SKM-1 treated with dmso at 0.1 percent for 144 hours (cell line): ENCODE measurements around the gene PARD3.
"Not testable (repeated sequence)": the region's sequence is repeated elsewhere in the genome, so short reads cannot be mapped to it uniquely, and the experiment has no call there.

ENCODE experiments used
- DNase-seq: peaks from one replicate; lab custom pipeline; 2025; ENCODE audit not compliant: unreplicated experiment; lab: John Stamatoyannopoulos, UW

The PARD3 gene

DNA sequence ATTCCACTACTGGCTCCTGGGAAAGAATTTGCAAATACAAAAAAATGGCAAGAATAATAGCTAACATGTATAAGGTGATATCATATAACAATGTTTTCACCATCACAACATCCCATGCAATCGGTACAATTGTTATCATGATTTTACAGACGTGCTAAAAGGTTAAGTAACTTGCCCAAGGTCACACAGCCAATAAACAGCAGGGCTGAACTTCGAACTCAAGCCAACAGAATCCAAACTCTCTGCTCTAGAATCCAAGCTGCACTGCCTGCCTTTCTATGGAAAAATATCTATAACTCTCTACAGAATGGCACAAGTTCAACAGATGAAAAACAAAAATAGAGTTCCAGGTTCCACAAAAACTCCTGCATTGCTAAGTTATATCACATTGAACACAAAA, 160.9 kb downstream of the PARD3 start:
- no peak for DNase-seq

DNA sequence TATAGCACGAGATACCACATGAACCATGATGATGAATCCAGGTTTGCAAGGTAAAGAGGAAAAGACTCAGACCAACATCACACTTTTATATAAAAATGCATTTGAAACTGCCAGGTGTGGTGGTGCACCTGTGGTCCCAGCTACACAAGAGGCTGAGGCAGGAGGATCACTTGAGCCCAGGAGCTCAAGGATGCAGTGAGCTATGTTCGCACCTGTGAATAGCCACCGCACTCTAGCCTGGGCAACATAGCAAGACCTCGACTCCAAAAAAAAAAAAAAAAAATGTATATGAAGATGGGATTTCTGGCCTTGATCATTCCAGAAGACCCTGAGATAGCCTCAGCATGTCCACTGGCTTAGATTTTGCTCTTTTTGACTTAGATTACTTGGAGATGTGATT, 161.6 kb downstream of the PARD3 start:
- no peak for DNase-seq

DNA sequence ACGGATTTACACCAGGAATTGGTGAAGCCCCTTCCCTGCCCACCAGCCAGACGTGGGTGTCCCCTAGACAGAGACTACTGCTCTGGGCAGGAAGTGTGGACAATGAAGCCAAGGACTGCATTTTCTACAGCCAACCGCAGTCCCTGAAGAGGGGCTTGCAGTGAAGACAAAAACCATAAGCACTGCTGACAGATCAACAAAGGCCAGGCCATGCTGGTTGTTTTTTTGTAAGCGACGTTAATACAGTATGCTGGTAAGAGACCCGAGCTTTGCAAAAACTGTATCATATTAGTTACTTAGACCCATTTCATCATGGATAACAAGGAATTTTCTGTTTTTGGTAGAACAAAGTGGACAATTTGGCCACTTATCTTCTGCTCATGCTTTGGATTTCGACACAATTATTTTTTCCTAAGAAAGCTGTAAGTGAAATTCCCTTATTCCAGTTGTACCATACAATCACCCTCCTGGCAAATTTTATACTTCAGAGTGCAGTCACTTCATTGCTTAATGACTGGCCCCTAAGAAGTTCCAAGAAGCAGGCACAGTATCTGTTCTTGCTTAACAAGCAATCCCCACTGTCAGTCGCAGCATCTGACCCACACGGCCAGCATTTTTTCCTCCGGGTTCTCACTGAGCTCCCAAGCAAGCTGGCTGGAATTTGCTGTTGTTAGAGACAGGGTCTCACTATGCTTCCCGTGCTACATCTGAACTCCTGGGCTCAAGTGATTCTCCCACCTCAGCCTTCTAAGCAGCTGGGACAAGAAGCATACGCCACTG, 163.5 kb downstream of the PARD3 start:
- DNase-seq = no peak

DNA sequence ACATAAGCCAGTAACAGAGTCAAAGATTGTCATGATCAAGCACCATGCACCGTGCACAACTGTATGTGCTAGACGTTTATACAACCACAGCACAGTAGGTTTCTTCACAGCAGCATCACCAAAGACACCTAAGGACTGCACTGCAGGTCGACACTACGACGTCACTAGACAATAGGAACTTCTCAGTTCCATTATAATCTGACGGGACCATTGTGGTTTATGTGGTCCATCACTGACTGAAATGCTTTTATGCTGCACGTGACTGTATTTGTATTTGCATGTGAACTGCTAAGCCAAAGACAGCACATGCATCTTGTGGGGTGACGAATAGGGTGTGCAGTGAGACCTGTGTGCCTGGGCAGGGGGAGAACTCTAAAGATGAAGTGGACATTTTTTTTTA, 164.9 kb downstream of the PARD3 start:
- no peak for DNase-seq

DNA sequence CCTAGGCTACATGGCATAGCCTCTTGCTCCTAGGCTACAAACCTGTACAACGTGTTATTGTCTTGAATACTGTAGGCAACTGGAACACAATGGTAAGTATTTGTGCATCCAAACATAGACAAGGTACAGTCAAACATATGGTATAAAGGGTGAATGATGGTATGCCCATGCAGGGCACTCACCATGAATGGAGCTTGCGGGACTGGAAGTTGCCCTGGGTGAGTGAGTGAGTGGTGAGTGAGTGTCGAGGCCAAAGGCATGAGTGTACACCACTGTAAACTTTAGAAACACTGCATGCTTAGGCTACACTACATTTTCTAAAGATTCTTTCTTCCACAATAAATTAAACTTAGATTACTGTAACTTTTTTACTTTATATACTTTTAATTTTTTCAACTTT, 165.7 kb downstream of the PARD3 start:
- no peak for DNase-seq

DNA sequence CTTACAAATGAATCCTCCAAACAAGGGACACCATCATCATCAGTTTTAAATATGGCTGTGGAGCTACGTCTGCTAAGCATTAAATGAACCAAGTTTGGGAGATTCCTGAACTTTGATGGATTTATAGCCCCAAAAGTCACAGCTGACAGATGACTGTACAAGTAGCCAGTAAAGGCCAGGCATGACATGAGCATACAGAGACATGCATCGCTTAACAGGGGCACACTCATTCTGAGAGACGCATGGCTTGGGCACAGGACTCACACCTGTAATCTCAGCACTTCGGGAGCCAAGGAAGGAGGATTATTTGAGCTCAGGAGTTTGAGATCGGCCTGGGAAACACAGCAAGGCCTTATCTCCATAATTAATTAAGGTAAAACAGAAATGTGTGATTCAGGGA, 166.2 kb downstream of the PARD3 start:
- no peak for DNase-seq

DNA sequence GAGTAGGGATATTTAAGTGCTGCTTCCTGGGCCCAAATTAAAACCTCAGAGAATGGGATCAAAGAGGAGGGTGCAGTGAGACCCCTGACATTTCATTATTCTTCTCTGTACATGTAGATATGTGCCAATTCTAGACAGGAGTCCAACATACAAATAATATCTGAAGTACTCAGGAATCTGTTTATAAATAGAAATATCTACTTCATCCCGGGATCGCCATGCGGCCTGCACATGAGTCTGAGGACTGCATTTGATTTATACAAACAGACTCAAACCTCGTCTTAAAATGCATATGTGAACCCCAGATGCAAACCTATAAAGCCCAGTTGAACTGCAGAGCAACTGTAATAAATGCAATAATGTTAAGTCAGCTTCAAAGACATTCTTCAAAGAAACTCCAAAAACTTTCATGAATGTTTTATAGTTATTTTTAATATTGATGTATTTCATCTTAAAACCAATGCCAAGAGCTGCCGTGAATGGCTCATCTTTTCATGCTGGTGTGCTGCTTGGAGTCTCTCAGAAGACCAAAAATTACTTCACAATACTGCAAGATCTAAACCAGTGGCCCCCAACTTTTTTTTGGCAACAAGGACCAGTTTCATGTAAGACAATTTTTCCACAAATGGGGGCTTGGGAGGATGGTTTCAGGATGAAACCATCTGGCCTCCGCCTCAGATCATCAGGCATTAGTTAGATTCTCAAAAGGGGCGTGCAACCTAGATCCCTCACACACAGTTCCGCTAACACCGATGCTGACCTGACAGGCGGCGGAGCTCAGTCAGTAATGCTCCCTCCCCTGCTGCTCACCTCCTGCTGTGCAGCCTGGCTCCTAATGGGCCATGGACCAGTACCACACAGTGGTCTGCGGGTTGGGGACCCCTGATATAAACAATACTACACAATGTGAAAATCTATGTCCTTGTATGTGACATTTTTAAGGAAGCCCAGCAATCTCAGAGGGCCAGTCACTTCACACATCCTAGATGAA, 166.9 kb downstream of the PARD3 start:
- no peak for DNase-seq

DNA sequence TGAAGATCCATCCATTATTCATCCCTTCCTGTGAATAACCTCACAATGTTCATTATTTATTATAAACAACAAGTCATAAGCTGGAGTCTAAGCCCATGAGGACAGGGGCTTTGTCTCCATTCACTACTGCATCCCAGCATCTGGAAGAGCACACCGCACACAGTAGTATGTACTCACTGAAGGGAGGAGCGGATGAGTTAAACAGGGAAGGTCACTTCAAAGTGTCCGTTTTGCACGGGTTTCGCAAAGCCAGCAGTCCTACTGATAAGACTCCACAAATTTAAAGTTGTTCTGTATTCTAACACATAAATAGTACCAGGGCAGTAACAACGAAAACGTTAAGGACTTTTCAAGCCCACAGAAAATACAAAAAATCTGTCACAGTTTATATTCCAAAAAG, 167.9 kb downstream of the PARD3 start:
- DNase-seq = no peak

DNA sequence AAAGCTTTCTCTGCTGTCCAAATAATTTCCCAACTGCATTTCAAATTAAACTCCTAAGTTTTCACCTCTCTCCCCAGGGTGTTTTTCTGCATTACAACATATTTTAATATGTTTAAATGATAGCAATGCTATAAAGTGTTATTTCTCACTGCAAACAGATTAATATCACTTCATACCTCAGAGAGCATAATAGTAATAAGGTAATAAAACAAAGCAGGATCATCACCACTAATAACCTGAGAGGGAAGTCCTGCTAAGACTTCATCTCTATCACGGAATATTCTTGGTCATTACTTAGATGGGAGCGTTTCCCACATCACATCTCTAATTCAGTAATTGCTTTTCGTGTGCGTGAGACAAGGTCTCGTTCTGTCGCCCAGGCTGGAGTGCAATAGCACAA, 168.8 kb downstream of the PARD3 start:
- no peak for DNase-seq

DNA sequence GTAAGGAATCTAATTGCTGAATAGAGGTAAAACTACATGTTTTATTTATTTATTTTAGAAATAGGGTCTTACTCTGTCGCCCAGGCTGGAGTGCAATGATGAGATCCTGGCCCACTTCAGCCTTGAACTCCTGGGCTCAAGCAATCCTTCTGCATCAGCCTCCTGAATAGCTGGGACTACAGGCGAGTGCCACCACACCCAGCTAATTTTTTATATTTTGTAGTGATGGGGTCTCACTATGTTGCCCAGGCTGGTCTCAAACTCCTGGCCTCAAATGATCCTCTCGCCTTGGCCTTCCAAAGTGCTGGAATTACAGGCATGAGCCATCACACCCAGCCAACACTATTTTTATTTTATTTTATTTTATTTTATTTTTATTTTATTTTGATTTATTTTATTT, 170.3 kb downstream of the PARD3 start:
- DNase-seq = not testable (repeated sequence)

DNA sequence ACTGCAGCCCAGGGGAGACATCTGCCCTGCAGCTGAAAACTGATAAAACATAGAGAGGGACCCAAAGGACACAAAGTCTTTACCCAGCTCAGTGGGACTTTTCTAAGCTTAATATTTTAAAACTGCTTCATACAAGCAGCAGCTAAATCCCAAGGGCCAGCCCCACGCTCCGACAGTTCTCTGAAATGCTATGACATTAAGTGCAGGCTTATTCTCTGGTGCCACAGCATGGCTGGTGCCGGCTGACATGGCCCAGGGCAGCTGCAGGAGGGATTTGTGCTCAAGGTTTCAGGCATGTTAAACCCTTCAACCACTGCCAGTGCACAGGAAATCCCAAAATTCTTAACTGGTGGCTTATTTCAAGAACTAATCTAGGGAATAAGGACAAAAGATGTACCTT, 170.9 kb downstream of the PARD3 start:
- no peak for DNase-seq

DNA sequence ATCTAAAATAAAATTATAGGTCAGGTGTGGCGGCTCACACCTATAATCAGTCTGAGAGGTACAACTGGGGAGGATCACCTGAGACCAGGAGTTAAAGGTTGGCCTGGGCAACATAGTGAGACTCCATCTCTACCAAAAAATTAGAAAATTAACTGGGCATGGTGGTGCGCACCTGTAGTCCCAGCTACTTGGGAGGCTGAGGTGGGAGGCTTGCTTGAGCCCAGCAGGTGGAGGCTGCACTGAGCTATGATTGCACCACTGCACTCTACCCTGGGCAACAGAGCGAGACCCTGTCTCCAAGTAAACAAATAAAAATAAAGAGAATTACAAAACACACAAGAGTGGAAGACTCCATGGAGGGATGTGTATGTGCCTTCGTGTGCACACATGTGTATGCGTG, 171.5 kb downstream of the PARD3 start:
- no peak for DNase-seq

DNA sequence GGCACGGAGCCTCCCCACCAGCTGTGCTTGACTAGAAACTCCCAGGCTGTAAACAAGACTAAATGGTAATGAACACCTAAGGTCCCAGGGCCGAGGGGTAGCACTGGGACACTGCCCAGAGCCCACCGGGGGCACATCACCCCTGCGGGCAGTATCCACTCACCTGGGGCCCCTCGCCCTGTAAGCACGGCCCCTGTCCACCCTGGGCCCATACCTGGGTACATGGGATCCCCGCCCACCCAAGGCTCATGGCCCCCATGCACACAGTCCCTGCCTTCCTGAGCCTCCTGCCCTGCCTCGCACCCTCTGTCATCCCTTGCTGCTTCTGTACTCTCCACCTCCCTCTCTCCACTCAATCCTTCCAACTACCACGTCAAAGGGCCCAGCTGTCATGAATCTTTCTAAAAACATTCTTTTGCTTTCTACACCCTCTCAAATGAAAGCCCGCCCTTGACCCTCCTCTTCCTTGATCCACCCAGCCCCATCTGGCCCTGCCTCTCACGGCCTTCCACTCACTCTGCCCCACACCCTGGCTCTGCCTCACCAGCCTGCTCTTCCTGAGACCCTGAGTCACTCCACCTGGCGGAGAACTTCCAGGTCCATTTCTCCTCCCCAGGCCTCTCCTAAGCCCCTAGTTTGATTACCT, 173.1 kb downstream of the PARD3 start:
- no peak for DNase-seq

DNA sequence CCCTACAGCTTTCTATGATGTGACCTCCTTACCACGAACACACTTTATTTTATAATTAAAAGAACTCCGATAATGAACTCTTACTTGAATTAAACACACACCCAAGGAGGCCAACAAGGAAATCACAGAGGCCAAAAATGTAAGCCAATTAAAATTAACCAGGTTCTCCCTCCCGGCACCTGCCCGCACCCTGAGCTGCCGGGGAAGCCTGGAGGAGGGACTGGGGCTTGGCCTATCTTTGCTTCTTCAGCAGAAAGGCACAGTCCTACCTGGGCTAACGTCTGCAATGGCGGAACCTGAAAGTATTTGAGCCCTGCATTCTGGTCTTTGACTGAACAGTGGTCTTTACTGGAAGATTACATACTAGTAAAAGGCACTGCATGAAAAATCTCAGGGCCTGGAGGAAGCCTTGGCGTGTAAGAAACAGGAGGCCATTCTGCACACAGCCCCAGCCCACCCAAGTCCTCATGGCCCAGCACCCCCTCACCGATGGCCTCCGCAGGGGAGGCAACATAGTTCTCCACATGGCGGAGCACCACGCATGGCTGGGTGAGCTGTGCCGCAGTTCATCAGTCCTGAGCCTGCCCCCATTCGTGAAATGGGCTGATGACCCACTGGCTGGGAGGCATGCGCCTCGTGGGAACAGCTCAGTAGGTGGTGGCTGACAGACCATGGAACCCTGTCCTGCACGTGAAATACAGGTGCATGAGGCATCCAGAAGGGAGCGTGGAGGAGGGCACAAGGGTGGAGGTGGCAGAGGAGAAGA, 173.8 kb downstream of the PARD3 start:
- no peak for DNase-seq

DNA sequence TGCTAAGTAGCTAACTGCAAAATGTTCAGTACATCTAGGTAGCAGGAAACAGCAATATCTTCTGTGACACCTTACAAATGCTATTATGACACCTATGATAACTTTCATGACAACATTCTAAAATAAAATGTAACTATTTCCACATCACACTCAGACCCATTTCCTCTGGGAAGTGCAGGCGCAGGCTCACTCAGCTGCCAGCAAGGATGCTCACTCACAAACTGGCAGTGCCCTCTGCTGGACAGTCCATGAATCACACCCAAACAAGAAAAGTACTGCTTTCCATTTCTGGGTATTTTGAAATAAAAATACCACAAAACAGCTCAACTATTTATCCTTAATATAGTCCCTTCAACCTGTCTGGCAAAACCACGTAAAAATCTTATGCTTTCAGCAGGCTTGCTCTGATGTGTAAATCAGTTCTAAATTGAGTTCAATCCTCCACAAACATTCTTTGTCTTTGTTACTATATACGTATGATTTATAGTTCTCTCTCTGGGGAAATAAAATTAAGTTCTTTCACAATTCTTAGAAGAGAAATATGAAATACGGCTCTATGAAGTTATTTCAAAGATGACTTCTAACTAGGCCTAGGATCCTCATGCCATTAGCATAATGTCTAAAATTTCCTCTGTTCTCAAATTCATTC, 176.6 kb downstream of the PARD3 start:
- peak; percentile 32 for DNase-seq

DNA sequence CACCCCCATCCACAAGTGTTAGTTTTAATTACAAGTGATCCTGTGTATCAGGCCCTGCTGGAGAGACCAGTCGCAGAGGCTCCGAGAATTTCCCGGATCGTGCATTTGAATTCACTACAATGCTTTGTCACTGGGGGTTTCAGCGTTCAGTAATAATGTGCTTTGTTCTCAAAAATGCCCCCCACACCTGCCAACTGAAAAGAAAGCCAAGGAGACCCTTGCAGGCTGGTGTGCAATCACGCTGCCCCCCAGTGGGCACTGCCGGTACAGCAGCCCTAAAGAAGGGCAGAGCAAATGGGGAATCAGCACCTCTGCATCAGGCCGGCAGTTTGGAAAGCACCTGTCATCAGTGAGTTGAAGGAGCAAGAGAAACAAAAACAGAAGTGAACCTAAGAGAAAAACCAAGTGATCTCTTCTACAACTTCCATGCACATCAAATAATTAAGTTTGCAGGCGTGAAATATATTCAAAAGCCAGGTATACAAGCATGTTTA, 177.6 kb downstream of the PARD3 start:
- DNase-seq = peak; percentile 2

DNA sequence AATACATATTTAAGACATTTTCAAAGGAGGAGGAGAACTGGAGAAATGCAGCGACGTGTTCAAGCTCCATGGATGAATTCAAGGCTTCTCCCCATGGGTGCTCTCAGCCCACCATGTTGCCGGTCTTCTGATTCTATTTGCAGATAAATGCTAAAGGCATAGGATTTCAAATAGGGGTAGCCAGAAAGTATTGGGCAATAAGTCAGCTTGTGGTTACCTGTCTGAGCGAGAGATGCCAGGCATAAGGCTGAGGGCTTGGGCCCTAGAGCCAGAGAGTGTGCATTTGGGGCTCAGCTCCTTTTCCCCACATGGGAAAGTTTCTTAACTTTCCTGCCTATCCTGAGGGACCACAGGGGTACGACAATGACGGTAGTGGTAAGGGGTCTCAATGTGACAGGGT, 180.0 kb downstream of the PARD3 start:
- DNase-seq = no peak

DNA sequence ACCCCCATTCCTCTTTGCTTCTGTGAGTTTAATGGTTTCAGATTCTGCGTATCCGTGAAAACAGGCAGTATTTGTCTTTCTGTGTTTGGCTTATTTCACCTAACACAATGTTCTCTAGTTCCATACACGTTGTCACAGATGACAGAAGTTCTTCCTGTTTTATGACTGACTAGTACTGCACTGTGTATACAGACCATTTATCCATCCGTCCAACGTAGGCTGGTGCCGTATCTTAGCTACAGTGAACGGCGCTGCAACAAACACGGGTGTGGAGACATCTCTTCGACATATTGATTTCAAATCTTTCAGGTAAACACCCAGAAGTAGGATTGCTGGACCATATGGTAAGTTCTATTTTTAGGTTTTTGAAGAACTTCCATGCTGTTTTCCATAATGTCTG, 181.7 kb downstream of the PARD3 start:
- no peak for DNase-seq

DNA sequence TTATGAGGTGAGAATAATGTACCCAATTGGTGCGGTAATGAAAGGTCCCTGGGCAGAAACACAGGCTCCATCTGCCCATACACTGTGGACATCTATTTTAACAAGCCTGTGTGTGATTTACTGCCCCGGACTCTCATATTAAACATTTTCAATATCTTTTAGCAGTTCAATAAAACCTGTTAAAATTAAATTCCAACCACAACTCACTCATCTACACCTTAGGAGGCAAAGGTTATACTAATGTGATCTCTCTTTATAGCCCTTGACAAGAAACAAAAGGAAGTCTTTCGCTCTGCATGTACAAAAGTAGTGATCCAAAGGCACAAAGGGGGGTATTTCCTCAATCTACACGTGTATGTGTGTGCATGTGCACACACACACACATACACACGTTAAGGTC, 186.0 kb downstream of the PARD3 start:
- no peak for DNase-seq

DNA sequence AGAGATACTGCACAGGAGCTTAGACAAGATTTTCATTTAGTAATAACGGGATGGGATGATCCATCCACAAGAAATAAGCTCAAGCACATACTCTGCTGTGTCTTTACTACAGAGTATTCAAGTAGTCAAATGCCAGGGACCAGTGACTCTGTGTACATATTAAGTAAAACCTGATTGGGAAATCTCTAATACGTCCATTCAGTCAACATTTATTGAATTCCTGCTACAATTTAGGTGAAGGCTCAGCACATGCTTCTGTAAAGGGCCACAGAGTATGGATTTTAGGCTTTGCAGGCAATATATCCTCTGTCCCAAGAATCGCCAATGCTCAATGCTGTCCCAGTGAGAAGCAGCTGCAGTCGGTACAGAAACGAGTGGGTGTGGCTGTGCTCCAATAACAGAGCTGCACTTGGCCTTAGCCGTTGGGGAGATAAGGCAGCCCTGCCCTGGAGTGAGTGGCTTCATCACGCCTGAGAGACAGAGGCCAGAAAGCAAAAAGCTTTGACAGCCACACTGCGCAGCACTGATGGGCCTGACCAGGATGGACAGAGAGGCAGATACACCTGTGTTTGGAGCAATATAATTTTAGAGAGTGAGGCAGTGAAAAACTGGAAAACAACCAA, 186.8 kb downstream of the PARD3 start:
- DNase-seq = no peak
